HL-60 (cell line): ENCODE data around the gene PDE6D.

Experiments
- DNase-seq, 2 experiments: peaks; one replicate each; pipeline ENCODE4 v3.0.0-alpha.2; 2010 to 2020; ENCODE audit warnings: low read depth in 1 of 2, low spot score in 1 of 2
- H3K27ac ChIP-seq: fragments of 250-450 bp; sonication (Bioruptor Pico); replicated peaks from 2 replicates; pipeline ENCODE4 v1.5.1; 2020; ENCODE audit warnings: mild to moderate bottlenecking, moderate library complexity
- H3K27me3 ChIP-seq: fragments of 250-450 bp; sonication (Bioruptor Pico); 2 replicates; pipeline ENCODE4 v1.5.1; 2021; ENCODE audit warnings: mild to moderate bottlenecking, moderate library complexity; ENCODE audit not compliant: insufficient read depth, poor library complexity, severe bottlenecking
- H3K4me3 ChIP-seq: replicated peaks from 2 replicates; pipeline ENCODE4 v1.5.1; 2011; ENCODE audit warnings: mild to moderate bottlenecking, control low read depth, low read length; ENCODE audit not compliant: insufficient read depth
- CTCF ChIP-seq: IDR thresholded peaks from one replicate; pipeline ENCODE4 v1.5.1; 2011; ENCODE audit warnings: low read length, control low read depth, inconsistent platforms; ENCODE audit not compliant: insufficient read depth
- GABPA ChIP-seq: IDR thresholded peaks from 2 replicates; pipeline ENCODE4 v1.6.1; 2012; ENCODE audit warnings: low read depth
- POLR2AphosphoS5 ChIP-seq: IDR thresholded peaks from 2 replicates; pipeline ENCODE4 v1.6.1; 2012; ENCODE audit warnings: low read depth
- REST ChIP-seq: IDR thresholded peaks from 2 replicates; pipeline ENCODE4 v1.6.1; 2012; ENCODE audit warnings: low read depth; ENCODE audit not compliant: insufficient replicate concordance
- SPI1 ChIP-seq: IDR thresholded peaks from 2 replicates; pipeline ENCODE4 v1.6.1; 2012; ENCODE audit warnings: low read depth, mild to moderate bottlenecking, borderline replicate concordance

Gene PDE6D

GRCh38 chr2:231816327-231817026, 35.4 kb upstream of the PDE6D start:
- Histone ChIP-seq H3K27ac (no peak overlapping the region), H3K27me3 (no peaks in the 10 kb centered on the region), H3K4me3 (no peak overlapping the region)
- TF ChIP-seq CTCF (no peak), GABPA (no peak), POLR2AphosphoS5 (no peak)
- no peak for DNase-seq

GRCh38 chr2:231810905-231811304, 29.8 kb upstream of the PDE6D start:
- Histone ChIP-seq H3K4me3 (no peak overlapping the region), H3K27me3 (no peaks in the 10 kb centered on the region), H3K27ac (no peak overlapping the region)
- TF ChIP-seq GABPA (no peak), POLR2AphosphoS5 (no peak), REST (no peak), CTCF (no peak), SPI1 (no peak)
- no peak for DNase-seq

- Histone ChIP-seq H3K4me3 (no peak overlapping the region), H3K27ac (no peak overlapping the region), H3K27me3 (no peaks in the 10 kb centered on the region)
- no peak for DNase-seq
- TF ChIP-seq CTCF (no peak), REST (no peak), POLR2AphosphoS5 (no peak), SPI1 (no peak), GABPA (no peak)
These were observed 25.9 kb upstream of the PDE6D start for GRCh38 chr2:231807020-231807419.

GRCh38 chr2:231803501-231804138, 22.5 kb upstream of the PDE6D start:
- DNase-seq: no peak
- Histone ChIP-seq H3K27me3 (no peaks in the 10 kb centered on the region), H3K27ac (no peak overlapping the region), H3K4me3 (no peak overlapping the region)
- no peak for TF ChIP-seq POLR2AphosphoS5
- TF ChIP-seq SPI1: no peak
- no peak for TF ChIP-seq CTCF
- no peak for TF ChIP-seq REST
- TF ChIP-seq GABPA: no peak
